GM23248 (cell line): ENCODE measurements around the gene KCNK5.

ENCODE experiments used
- EZH2 ChIP-seq: fragments of 200-600 bp; sonication (generic); IDR thresholded peaks from 2 replicates; pipeline ENCODE4 v1.6.1; 2018; ENCODE audit warnings: antibody characterized with exemption, mild to moderate bottlenecking; ENCODE audit not compliant: insufficient read depth, poor library complexity, severe bottlenecking
- EZH2phosphoT487 ChIP-seq: fragments of 200-600 bp; sonication (generic); IDR thresholded peaks from 2 replicates; pipeline ENCODE4 v1.6.1; 2018; ENCODE audit warnings: antibody characterized with exemption, moderate library complexity, mild to moderate bottlenecking, low read depth; ENCODE audit not compliant: insufficient read depth

DNA sequence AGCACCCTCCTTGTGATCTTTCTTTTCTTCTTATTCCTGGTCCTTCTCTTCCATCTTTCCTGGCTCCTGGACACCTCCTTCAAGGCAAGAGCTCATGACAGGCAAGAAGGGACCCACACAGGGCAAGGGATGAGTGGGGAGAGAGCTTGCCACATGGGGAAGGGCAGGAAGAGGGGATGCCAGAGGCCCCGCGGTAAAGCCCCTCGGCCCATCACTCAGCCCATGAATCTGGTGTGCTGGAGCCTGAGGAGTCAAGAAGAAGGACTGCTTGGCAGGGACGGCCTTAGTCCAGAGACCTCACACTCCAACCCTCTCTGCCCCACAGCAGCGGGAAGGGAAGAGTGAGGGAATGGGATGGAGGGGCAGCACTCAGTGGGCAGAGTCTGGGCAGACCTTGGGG lies 62.0 kb downstream of the KCNK5 start:
- TF ChIP-seq EZH2phosphoT487 (no peak), EZH2 (no peak)
